HG03135 (cell line): ENCODE measurements around the gene PLD5.
A peak's percentile ranks its signal among the peaks of the same experiment; 100 is the strongest.
"Not testable (repeated sequence)": the region's sequence is repeated elsewhere in the genome, so short reads cannot be mapped to it uniquely, and the experiment has no call there.

Source experiments
- ATAC-seq: cut with Tn5 transposase; IDR thresholded peaks from one replicate; pipeline ENCODE4 v1.9.1; 2021; ENCODE audit warnings: mild to moderate bottlenecking, moderate library complexity; ENCODE audit not compliant: unreplicated experiment

Gene PLD5

DNA sequence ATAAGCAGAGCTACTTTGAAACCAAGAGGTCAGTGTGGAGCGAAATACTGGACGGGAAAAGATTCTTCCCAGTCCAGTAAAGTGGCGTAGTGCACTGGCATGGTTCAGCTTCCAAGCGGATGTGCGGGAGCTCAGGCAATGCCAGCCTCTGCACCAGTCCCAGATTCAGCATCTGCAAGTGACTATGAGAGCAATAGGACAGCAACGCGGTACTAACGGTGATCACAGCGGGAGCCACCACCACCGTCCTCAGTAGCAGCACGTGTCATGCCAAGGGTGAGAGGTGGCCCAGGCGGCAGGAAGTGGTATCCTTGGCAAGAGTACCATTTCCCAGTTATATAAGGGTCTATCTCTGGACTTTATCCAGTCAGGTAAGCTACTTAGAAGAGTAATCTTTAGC is 17.8 kb downstream of the PLD5 start:
- no peak for ATAC-seq

DNA sequence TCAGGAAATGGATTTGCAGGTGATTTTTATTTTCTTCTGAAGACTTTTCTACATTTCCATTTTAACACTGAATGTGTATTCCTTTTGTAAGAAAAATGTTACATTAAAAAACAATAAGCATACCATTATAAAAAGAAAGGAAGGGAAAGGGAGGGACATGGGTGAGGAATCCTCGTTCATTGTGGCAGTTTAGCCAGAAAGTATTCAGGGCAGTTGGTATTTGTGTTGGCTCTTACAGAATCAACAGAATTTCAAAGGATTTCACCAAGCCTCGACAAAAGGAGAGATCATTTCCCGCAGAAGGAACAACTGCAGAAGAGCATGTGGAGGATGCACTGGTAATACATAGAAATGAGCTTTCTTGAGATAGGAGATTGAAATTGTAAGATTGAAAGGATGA is 35.0 kb downstream of the PLD5 start:
- no peak for ATAC-seq

DNA sequence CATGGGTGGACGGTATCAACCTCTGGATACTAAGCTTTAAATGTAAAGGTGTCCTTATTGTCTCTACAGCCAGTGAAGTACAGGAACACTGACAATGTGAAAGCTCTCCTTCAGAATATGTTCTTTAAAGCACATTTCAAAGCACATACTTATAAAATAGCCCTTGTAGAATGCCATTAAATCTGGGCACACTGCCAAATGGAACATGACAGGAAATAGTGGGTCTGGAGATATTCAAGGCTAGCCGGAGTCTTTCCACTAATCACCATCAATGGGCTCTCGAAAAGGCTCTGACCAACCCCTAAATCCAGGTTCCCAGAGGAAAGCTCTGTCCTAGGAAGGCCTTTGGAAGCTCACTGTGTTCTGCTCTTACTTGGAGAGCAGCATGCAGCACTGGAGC is 46.6 kb downstream of the PLD5 start:
- ATAC-seq: no peak

DNA sequence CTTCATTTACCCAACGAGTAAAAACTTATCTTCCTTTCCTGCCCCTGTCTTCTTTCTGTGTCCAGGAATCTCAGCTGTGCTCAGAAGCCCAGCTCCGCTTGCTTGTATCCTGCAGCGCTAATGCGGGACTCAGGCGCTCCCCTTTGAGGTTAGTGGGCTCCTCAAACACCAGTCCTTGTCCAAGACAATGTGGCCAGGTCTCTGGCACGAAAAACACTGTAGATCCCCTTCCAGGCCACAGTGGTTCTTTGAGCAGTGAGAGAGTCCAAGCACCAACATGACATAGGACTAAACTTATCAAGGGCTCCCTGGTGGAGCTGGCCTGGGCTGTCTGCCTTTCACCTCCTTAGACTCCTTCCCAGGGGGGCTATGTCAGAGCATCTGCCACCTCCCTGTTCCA is 53.7 kb downstream of the PLD5 start:
- no peak for ATAC-seq

DNA sequence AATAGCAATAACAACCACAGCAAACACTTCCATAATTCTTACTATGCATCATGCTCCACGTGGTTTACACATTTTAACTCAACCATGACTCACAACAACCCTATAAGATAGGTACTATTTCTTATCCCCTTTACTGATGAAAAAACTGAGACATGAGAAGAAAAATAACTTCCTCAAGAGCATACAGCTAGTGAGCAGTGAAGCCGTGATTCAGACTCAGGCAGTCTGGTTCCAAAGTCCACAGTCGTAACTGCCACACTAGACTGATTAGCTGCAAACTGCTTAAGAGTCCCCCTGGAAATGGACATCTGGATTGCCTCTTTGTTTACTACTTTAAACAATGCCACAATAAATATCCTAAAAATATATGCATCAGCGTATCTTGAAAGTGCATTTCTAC is 55.7 kb downstream of the PLD5 start:
- ATAC-seq: no peak

DNA sequence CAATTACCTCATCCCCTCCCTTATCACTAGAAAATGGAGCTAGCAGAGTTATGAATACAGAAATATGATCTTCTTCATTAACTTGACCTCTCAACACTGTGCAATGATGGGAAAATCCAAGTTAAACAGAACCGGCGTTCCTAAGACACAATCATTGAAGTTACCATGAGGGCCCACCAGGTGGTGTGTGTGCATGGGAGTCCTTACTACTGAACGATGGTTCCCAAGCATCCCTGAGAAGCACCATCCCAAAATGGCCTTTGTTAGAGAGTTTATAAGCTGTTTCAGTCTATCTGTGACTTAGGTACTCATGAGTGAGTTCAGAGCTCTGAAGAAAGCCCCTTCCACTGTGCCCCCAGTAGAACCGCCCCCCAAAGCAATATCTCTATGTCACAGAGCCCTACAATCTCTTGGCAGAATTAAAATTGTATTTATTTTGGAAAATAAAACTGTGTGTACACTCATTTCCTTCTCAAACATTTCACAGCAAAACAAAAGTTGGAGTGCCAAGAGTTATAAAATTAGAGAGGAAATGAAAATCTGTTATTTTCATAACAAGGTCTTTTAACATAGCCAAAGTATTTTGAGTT is 56.8 kb downstream of the PLD5 start:
- ATAC-seq: no peak

DNA sequence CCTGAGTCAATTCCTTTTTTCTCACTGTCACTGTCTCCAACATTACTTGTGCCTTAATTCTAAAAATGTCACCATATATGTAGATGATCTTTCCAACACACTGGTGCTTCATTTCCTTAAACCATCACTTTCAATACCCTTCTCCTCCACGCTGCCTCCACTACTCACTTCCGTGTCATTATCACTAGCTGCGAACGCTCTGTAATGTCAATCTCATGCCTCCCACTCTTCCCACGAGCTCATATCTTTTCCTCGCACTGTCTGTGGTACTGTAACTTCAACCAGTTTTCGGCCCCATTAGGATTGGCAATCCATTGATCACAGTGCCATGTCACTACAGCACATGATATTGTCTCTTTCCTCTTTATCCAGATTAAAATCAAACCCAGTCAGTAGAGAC is 61.6 kb downstream of the PLD5 start:
- no peak for ATAC-seq

DNA sequence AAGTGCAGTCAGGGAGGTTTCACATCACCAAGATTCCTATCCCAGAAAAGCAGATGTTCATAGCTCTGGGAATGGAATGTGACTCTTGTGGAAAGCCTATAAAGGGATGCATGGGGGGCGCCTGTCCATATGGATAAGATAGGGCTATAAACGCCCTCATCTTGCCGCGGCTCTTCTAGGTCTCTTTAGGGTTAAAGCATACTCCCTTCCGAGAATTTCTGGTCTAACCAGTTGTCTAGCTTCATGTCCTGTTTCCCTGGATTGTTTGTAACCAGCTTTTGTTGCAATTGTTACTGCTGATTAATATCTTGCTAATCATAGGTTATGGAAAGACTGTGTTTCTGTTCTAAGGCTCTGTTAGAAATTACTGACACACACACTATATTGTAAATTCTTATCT is 64.8 kb downstream of the PLD5 start:
- not testable (repeated sequence) for ATAC-seq

DNA sequence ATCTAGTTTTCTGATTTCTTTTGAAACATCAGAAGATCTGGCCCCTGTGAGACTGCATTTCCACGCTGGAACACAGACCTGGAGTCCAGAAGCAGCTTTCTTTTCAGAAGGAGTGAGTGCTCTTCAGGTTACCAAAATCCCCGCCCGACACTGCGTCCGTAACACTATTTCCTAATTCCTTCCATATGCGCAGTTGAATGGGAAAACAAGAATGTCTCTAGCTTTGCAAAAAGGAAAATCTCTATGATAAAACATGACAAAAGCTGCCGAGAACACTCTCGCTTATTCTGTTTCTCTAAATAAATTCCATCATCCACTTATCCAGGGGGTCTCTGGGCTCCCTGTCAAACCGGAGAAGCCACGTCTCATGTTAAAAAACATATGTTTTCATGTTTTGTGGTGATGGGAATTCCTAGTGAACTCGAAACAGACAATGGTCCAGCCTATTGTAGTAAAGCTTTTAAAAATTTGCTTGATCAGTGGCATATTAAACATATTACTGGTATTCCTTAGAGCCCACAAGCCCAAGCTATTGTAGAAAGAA is 67.7 kb downstream of the PLD5 start:
- ATAC-seq: no peak

DNA sequence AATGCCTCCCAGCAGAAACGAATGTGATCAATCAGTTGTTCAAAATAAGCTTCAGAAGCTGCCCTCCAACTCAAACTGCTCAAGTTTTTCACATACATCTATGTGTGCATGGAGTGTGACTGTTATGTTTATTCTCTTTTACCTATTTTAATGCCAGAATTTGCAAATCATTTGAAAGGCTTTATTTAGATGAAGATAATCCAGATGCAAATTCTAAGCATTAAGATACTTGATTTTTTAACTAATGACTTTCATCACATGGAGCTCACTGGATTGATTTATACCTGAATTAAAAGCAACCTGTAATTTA is 69.5 kb downstream of the PLD5 start:
- no peak for ATAC-seq

DNA sequence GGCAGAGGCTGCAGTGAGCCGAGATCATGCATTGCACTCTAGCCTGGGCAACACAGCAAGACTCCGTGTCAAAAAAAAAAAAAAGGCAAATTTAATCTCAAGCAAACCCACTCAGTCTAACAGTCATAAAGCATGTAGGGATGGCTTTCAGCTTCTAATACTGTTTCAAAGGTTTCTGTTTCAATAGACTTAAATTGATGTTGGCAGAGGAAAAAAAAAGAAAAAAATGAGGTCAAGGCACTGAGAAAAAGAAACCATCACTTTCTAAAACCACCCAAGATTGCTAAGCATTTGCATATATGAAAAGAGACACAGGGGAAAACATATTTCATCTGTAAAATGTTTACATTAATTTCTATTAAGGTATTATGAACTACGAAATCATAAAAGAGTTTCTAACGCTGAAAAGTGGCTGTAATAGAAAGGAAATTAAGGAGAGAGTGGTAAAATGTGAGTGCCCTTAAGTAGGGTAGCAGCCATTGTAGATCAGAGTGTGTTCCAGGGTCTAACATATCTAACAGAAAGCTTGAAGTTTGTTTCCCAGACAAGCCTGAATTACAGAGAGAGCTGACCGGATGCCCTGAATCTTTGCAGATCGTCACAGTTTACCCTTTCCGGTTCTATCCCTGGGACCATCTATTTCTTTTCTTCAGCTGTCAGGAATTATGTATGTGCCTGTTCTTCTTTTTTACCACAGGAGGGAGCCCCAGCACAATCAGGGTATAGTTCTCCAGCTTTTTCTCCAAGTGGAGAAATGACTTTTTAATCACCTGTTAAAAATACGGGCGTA is 70.0 kb downstream of the PLD5 start:
- peak; percentile 79 for ATAC-seq

DNA sequence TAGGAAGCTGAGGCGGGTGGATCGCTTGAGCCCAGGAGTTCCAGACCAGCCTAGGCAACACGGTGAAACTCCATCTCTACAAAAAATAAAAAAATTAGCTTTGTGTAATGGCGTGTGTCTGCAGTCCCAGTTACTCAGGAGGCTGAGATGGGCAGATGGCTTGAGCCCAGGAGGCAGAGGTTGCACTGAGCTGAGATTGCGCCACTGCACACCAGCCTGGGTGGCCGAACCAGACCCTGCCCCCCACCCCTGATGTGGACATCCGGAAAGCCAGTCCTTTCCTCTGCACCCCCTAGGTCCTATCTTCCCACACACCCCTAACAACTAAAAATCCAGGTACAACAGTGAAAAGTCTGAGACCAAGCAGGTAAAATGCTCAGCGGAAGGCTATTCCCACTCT is 71.9 kb downstream of the PLD5 start:
- ATAC-seq: no peak

DNA sequence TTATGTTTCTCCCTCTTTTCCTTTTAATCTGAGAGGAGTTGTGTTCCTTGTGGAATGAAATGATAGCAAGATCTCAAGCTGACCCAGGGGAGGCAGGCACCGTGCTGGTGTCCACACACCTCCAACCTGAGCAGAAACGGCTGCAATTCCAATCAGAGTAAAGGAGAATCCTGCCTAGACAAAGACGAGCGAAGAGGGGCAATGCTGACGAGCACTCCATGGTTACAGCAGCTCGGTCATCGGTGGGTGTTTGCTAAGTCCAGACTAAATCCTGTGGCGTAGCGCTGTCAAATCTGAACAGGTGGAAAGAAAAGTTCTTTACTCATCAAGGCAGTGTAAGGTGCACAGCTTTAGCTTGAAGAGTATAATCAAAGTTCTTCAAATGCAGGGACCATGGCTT is 74.8 kb downstream of the PLD5 start:
- ATAC-seq: no peak

DNA sequence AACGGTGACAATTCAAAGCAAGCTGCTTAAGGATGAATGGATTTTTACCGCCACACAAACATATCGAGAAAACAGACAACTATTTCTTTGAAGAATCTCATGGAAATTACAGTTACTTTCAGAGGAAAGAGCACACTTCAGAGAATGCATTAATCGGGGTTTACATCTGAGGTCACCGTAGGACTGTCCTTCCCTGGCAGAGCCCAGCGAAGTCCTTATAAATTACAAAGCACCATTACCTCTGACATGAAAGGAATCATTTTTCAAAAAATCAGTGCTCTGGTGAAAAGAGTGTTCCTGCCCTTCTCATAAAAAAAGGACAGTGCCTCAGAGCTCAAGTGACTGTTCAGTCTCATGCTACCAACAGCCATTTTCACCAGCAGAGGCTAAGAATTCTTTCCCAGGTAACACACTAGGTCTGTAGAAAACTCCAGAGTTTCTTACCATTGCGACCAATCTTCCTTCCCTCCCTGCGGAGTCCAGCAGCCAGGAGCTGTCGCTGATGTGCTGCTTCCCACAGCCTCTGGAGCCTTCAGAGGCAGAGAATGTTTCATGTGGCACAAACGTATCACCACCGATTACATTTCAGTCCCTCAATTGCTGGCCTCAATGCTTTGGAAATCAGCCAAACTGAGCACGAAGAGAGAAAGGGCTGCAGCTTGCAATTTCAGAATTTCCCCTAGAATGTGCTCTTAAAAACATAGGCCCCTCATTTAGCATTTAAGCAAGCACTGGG is 75.4 kb downstream of the PLD5 start:
- ATAC-seq: no peak

DNA sequence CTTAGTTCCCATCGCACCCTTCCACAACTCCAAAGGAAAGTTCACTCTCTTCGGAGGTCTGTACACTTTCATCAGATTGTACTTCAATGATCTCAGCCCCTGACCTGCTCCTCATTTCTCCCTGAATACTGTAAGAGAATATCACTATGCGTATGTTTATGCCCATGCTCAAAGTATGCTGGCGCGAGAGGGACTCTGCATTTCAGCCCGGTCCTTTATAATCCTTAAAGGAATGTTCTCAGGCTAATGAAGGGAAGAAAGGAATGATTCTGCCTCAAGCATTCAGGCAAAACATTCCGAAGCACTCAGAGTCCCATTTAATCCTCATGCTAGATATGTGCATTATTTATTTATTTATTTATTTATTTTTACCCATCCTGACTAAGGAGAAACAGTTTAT is 76.8 kb downstream of the PLD5 start:
- no peak for ATAC-seq

DNA sequence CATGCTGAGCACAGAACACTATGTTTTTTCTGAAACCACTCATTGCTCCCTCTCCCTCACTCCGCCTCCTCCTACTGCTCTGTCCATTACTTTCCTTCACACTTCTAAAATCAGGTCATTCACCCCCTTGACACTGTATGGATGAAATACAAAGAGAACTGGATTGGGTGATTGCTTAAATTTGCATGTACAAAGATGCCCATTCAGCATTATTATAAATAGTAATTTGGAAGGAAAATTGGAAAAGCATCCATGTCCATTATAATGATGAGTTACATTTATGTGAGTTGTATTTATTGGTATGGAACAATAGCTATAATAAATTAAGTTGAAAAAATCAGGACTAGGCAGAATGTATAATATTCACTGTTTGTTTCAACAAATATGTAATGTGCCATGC is 83.7 kb downstream of the PLD5 start:
- no peak for ATAC-seq

DNA sequence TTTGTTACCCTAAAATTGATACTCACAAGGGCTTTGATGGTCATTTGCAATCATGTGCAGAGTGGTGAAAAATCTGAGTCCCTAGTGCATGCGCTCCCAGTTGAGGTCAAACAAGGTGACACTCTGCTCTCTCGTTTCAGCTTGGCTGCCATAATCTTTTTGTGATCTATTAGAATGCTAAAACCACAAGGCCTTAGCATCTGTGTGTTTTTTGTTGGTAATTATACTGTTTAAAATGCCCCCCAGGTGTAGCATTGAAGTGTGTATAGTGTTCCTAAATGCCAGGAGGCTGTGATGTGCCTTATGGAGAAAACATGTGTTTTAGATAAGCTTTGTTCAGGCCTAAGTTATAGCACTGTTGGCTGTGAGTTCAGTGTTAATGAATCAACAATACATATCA is 89.3 kb downstream of the PLD5 start:
- no peak for ATAC-seq

DNA sequence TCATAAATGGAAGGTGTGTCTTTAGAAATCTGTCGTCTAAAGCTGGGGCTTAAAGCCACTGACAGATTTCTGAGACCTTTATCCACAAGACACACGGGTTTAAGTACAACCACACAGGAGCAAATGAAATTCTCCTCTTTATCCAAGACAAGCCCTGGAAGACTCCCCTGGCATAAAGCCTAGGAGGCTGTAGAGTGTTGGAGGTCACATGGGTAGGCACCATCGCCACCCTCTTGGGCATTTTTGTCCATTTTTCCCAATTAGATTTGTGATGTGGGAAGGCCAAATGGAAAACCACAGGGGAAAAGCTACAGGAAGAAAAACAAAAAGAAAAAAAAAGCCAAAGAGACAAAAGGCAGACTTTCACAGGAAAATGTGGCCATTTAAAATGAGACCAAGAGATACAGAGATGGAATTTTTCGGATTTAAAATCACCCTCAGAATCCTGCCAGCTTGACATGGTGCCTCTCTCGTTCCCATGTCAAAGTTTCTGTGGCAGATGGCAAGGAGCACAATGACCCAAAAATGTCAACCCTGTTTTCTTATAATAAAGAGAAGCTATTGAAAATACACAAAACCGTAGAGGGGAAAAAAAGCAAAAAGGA is 91.9 kb downstream of the PLD5 start:
- ATAC-seq: no peak

DNA sequence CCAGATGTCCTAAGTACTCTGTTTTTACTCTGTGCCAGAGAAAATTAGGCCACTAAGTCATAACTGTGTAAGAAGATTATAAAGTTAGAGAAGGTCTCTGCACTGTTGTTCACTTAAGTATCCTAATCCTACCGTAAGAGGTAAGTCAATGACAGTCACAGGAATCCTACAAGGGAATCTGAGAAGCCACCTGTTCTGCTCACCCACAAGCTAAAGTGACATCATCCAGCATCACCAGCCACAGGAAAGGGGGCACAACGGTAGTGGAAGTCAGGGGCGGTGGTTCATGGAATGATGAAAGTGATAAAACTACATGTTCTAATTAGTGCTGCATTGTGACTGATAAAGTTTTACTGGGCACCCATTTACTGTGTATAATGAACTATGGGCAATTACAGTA is 92.7 kb downstream of the PLD5 start:
- no peak for ATAC-seq

DNA sequence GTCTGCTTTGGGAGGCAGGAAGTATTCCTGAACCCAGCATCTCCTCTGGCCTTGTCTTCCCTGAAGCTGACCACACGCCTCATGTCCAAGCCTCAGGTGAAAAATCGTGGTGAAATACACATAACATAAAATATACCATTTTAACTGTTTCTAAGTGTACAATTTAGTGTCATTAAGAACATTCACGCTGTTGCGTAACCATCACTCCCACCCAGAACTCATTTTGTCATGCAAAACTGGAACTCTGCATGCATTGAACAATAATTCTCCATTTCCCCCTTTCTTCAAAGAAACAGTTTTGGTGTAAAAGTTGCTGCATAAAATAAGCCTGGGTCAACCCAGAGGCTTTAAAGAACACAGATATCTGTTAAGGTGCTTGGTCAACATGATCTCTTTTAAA is 93.5 kb downstream of the PLD5 start:
- ATAC-seq: no peak

DNA sequence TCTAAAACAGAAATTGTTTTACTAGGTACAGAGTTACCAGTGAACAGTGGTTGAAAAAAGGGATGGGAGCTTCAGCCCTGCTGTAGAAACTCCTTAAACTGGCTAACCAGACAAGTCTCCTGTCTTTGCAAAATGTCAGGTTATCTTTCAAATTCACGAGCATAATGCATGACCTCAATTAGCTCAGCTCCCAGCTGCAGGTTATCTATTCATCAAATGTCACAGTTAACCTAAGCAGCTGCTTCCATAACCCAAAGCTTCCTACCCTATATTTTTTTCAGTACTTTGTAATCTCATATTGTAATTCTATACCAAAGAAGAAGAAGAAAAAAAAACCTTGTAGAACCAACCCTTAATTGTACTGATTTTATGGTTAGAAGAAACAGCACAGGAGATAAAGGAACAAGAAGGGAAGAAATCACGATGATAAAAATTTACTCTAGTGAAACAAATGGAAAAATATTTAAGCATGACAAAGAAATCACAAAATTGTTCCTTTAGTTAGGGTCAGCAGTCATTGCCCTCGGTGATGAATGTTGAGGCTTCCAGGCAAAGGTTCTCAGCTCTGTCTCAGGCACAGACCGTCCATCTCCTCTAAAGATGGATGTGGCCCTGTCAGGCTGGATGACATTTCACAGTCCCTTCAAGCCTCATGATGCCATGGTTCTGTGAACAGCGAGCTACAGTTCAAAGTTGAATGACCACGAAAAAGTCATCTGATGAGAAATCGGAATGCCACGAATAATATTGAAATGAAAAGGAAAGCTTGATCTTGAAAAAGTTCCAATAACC is 95.9 kb downstream of the PLD5 start:
- ATAC-seq: no peak
